ENCODE data around the gene SMARCA2. TPM values are rescaled to one million over a fixed set of nuclear protein-coding genes. Genes with fewer than 3 reads are reported as not detected.

SMARCA2 gene
- total and polyA plus RNA-seq, 3 donors from 2014 or later = 176 to 251 (median 241) TPM

DNA sequence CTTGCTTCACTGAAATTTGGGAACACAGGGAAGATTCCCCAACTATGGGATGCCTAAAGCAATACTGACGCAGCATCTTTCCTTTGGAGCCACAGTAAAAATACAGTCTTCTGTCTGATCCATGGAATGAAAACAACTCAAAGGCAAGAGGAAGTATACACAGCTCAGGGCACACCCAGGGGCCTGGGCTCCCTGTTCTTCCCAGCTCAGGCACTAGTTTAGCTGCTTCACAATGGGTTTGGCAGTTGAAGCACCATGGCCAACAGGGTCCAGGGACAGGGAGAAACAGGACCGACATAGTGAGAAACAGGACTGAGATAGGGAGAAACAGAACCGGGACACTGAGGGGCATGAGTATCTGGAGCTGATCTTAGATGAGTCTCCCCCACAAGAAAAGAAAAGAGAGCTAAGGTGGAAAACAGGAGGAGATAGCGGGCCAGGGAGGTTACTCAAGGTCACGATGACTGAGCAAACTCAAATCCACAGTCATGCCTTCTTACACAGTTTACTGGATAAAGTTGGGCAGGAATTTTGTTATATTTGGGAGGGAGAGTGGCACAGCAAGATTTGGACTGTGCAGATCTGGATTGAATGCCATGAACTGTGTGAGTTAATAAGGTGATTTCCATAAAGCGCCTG is 198.8 kb downstream of the SMARCA2 start:
- no peak for DNase-seq
- TF ChIP-seq POLR2A (IDR thresholded peaks at IDR 0.05) = no peak
- TF ChIP-seq, protein P1, sequence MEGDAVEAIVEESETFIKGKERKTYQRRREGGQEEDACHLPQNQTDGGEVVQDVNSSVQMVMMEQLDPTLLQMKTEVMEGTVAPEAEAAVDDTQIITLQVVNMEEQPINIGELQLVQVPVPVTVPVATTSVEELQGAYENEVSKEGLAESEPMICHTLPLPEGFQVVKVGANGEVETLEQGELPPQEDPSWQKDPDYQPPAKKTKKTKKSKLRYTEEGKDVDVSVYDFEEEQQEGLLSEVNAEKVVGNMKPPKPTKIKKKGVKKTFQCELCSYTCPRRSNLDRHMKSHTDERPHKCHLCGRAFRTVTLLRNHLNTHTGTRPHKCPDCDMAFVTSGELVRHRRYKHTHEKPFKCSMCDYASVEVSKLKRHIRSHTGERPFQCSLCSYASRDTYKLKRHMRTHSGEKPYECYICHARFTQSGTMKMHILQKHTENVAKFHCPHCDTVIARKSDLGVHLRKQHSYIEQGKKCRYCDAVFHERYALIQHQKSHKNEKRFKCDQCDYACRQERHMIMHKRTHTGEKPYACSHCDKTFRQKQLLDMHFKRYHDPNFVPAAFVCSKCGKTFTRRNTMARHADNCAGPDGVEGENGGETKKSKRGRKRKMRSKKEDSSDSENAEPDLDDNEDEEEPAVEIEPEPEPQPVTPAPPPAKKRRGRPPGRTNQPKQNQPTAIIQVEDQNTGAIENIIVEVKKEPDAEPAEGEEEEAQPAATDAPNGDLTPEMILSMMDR (IDR thresholded peaks at IDR 0.05) = no peak
- WGBS, 2 donors = 73 to 75% methylated on average over 6 of the region's 6 CpGs
- intact Hi-C loops (cut with DNase I; ENCODE audit: low total_unique reads) = no loop called here
- no peaks in the 10 kb centered on the region for H3K36me3 ChIP-seq (ENCODE audit: low read depth, missing control alignments)
- no peaks in the 10 kb centered on the region for H3K4me1 ChIP-seq
- H3K9me3 ChIP-seq = no peaks in the 10 kb centered on the region
- H3K27me3 ChIP-seq = no peaks in the 10 kb centered on the region
- no peak overlapping the region for H3K4me3 ChIP-seq
- H3K27ac ChIP-seq = no peak overlapping the region

DNA sequence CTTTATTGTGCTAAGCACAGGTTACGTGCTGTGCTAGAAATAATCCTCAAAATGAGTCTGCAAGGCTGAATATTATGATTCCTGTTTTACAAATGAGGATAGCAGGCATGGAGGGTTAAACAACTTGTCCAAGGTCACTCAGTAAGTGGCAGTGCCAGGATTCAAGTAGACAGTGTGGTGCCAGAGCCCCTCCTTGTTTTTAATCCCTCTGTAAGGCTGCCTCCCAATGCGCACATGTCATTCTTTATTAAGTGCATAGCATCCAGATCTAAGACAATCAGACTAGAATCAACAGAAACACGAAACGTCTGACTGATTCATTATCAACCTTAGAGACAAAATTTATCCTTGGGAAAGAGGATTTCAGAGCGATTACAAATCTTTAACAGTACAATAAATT is 199.6 kb downstream of the SMARCA2 start:
- intact Hi-C loops (cut with DNase I; ENCODE audit: low total_unique reads) = no loop called here
- no peaks in the 10 kb centered on the region for H3K9me3 ChIP-seq
- DNase-seq = no peak

DNA sequence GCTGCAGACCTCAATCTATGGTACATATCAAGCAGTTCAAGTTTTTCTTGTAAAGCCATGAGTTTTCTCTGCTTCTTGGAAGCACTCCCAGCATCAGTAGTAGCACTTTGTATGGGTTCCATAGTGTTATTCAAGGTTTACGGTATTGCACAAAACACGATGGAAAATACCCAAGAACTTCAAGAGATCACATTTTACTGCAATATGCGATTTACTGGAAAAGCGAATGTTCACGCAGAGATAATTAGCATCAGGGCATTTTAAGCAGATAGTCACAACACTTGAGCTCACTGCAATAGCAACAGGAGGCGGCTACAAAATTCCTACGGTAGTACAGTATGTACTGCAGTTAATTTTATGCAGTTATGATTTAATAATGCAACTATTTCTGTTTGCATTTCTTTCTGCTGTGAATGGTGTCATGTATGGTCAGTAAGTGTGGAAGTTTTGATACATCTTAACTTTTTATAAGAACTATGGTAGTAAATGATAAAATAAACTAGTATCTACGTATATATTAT is 200.8 kb downstream of the SMARCA2 start:
- Histone ChIP-seq H3K27ac (no peak overlapping the region), H3K4me1 (no peaks in the 10 kb centered on the region), H3K9me3 (no peaks in the 10 kb centered on the region), H3K4me3 (no peak overlapping the region), H3K27me3 (no peaks in the 10 kb centered on the region), H3K36me3 (ENCODE audit: low read depth, missing control alignments) (no peaks in the 10 kb centered on the region)
- 65 to 69% methylated on average over 8 of the region's 8 CpGs for WGBS, 2 donors
- TF ChIP-seq POLR2A (IDR thresholded peaks at IDR 0.05) = no peak
- TF ChIP-seq, protein P1 (IDR thresholded peaks at IDR 0.05) = no peak
- no peak for DNase-seq
- intact Hi-C loops (cut with DNase I; ENCODE audit: low total_unique reads) = no loop called here

More for the DNA sequence above, 199.6 kb downstream of the SMARCA2 start:
- no peak overlapping the region for H3K4me3 ChIP-seq
- no peaks in the 10 kb centered on the region for H3K27me3 ChIP-seq
- no peaks in the 10 kb centered on the region for H3K4me1 ChIP-seq
- TF ChIP-seq, protein P1 (IDR thresholded peaks at IDR 0.05) = no peak
- no peak for TF ChIP-seq POLR2A (IDR thresholded peaks at IDR 0.05)
- H3K36me3 ChIP-seq (ENCODE audit: low read depth, missing control alignments) = no peaks in the 10 kb centered on the region
- 67 to 72% methylated on average over 5 of the region's 5 CpGs for WGBS, 2 donors
- H3K27ac ChIP-seq = no peak overlapping the region

DNA sequence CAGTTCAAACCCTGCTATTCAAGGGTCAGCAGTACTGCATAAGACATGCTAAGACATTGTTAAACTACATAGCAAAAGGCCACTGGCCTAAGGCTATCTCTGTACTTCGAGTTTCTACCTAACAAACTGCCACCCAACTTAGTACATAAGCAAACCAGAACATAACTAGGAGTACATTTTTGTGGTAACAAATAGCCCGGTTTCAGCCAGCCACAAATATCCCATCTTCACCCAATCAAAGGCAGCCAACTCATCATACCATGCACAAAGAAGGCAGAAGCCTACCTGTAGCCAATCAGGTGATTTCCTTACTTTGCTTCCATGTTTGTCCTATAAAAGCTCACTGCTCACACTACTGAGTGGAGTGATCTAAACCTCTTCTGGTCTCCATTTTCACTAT is 201.4 kb downstream of the SMARCA2 start:
- no peaks in the 10 kb centered on the region for H3K9me3 ChIP-seq
- H3K4me3 ChIP-seq = no peak overlapping the region
- H3K36me3 ChIP-seq (ENCODE audit: low read depth, missing control alignments) = no peaks in the 10 kb centered on the region
- no peak overlapping the region for H3K27ac ChIP-seq
- no peaks in the 10 kb centered on the region for H3K27me3 ChIP-seq
- no peak for DNase-seq
- intact Hi-C loops (cut with DNase I; ENCODE audit: low total_unique reads) = no loop called here
- WGBS, 2 donors = 69 to 79% methylated on average over 2 of the region's 2 CpGs
- TF ChIP-seq, protein P1 (IDR thresholded peaks at IDR 0.05) = no peak
- TF ChIP-seq POLR2A (IDR thresholded peaks at IDR 0.05) = no peak
- no peaks in the 10 kb centered on the region for H3K4me1 ChIP-seq

DNA sequence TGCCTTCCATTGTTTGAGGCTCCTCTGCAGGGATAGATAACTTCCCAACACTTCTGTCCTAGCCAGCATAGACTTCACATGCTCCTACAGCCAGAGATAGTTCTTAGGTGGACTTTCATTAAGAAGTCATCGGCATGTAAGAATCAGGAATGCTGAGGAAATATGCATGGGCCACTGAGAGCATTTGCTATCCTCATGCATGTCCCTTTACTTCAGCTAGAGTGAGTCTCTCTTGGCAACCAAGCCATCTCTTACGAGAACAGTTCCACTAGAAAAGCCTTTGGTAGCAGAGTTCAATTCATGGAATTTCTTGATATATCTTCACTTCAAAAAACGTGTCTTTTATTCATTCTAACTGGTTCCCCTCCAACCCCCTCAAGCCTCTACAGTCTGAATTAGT is 202.4 kb downstream of the SMARCA2 start:
- Histone ChIP-seq H3K27me3 (no peaks in the 10 kb centered on the region), H3K36me3 (ENCODE audit: low read depth, missing control alignments) (no peaks in the 10 kb centered on the region), H3K27ac (no peak overlapping the region), H3K4me1 (no peaks in the 10 kb centered on the region), H3K9me3 (no peaks in the 10 kb centered on the region), H3K4me3 (no peak overlapping the region)
- WGBS, 2 donors = 85 to 93% methylated on average over 3 of the region's 3 CpGs
- TF ChIP-seq POLR2A (IDR thresholded peaks at IDR 0.05) = no peak
- TF ChIP-seq, protein P1 (IDR thresholded peaks at IDR 0.05) = no peak
- DNase-seq = no peak
- intact Hi-C loops (cut with DNase I; ENCODE audit: low total_unique reads) = no loop called here

Data from testis (tissue), 3 donors.